ENCODE data around the gene DAPK3. TPM values are rescaled to one million over a fixed set of nuclear protein-coding genes. Genes with fewer than 3 reads are reported as not detected.
"Not testable (repeated sequence)": the region's sequence is repeated elsewhere in the genome, so short reads cannot be mapped to it uniquely, and the experiment has no call there.

DAPK3 gene
- total RNA-seq, 2 donors from 2014 or later: 167 to 241 TPM

GRCh38 chr19:3959766-3960131, 11.2 kb downstream of the DAPK3 start:
- Histone ChIP-seq H3K36me3 (peaks cover 71% of the 10 kb centered on the region), H3K4me1 (ENCODE audit: control insufficient read depth in 1 of 2, low read depth in 2 of 2) (peaks cover 5 to 22% of the 10 kb centered on the region in 2 donors), H3K9me3 (no peaks in the 10 kb centered on the region), H3K27ac (no peak overlapping the region), H3K4me3 (no peak overlapping the region), H3K27me3 (replicated peaks; ENCODE audit: insufficient read depth) (no peaks in the 10 kb centered on the region)
- no peak for TF ChIP-seq CTCF (IDR thresholded peaks at IDR 0.05)
- ATAC-seq (ENCODE audit: insufficient number of reproducible peaks, low FRiP score, low read depth) (no peak), DNase-seq (ENCODE audit: low spot score) (no peak)

GRCh38 chr19:3958836-3959765, 11.8 kb downstream of the DAPK3 start:
- no peak overlapping the region for H3K4me3 ChIP-seq
- DNase-seq (ENCODE audit: low spot score): no peak
- TF ChIP-seq CTCF (IDR thresholded peaks at IDR 0.05): no peak
- H3K4me1 ChIP-seq (ENCODE audit: control insufficient read depth in 1 of 2, low read depth in 2 of 2): peaks cover 5 to 22% of the 10 kb centered on the region in 2 donors
- no peak for ATAC-seq (ENCODE audit: insufficient number of reproducible peaks, low FRiP score, low read depth)
- no peaks in the 10 kb centered on the region for H3K9me3 ChIP-seq
- no peaks in the 10 kb centered on the region for H3K27me3 ChIP-seq (replicated peaks; ENCODE audit: insufficient read depth)
- H3K36me3 ChIP-seq: peaks cover 66% of the 10 kb centered on the region
- H3K27ac ChIP-seq: peak overlapping the region; percentile 75 to 76

- no peak for ATAC-seq (ENCODE audit: insufficient number of reproducible peaks, low FRiP score, low read depth)
- Histone ChIP-seq H3K27ac (peak overlapping the region in 1 of 2 donors; percentile 0), H3K4me1 (ENCODE audit: control insufficient read depth in 1 of 2, low read depth in 2 of 2) (peaks cover 19 to 49% of the 10 kb centered on the region in 2 donors)
Measured at GRCh38 chr19:3955688-3956087, 15.2 kb downstream of the DAPK3 start.

GRCh38 chr19:3955276-3955675, 15.6 kb downstream of the DAPK3 start:
- H3K9me3 ChIP-seq; H3K27me3 ChIP-seq (replicated peaks; ENCODE audit: insufficient read depth); DNase-seq (ENCODE audit: low spot score); ATAC-seq (ENCODE audit: insufficient number of reproducible peaks, low FRiP score, low read depth); H3K4me3 ChIP-seq: not testable (repeated sequence)
- peak overlapping the region in 1 of 2 donors; percentile 0 for H3K27ac ChIP-seq
- peaks cover 30% of the 10 kb centered on the region for H3K36me3 ChIP-seq
- peaks cover 23 to 53% of the 10 kb centered on the region in 2 donors for H3K4me1 ChIP-seq (ENCODE audit: control insufficient read depth in 1 of 2, low read depth in 2 of 2)

More at GRCh38 chr19:3955688-3956087, 15.2 kb downstream of the DAPK3 start:
- Histone ChIP-seq H3K27me3 (replicated peaks; ENCODE audit: insufficient read depth) (no peaks in the 10 kb centered on the region), H3K4me3 (no peak overlapping the region), H3K9me3 (no peaks in the 10 kb centered on the region), H3K36me3 (peaks cover 34% of the 10 kb centered on the region)
- no peak for TF ChIP-seq CTCF (IDR thresholded peaks at IDR 0.05)
- no peak for DNase-seq (ENCODE audit: low spot score)

- ATAC-seq (ENCODE audit: insufficient number of reproducible peaks, low FRiP score, low read depth) (no peak), DNase-seq (ENCODE audit: low spot score) (no peak)
- Histone ChIP-seq H3K4me3 (no peak overlapping the region), H3K27ac (peak overlapping the region in 1 of 2 donors; percentile 1), H3K27me3 (replicated peaks; ENCODE audit: insufficient read depth) (no peaks in the 10 kb centered on the region), H3K9me3 (no peaks in the 10 kb centered on the region), H3K4me1 (ENCODE audit: control insufficient read depth in 1 of 2, low read depth in 2 of 2) (peaks cover 24 to 57% of the 10 kb centered on the region in 2 donors), H3K36me3 (peaks cover 19% of the 10 kb centered on the region)
- no peak for TF ChIP-seq CTCF (IDR thresholded peaks at IDR 0.05)
Measured at GRCh38 chr19:3954107-3954506, 16.8 kb downstream of the DAPK3 start.

- not testable (repeated sequence) for DNase-seq (ENCODE audit: low spot score); H3K9me3 ChIP-seq; ATAC-seq (ENCODE audit: insufficient number of reproducible peaks, low FRiP score, low read depth); H3K4me3 ChIP-seq; H3K27me3 ChIP-seq (replicated peaks; ENCODE audit: insufficient read depth)
- H3K4me1 ChIP-seq (ENCODE audit: control insufficient read depth in 1 of 2, low read depth in 2 of 2): peaks cover 19 to 47% of the 10 kb centered on the region in 2 donors
- peak overlapping the region; percentile 81 to 85 for H3K27ac ChIP-seq
- H3K36me3 ChIP-seq: peaks cover 11% of the 10 kb centered on the region
Measured at GRCh38 chr19:3952755-3953276, 18.1 kb downstream of the DAPK3 start.

Measured in thoracic aorta (tissue), 2 donors.